ENCODE data around the gene TP53. TPM values are rescaled to one million over a fixed set of nuclear protein-coding genes. Genes with fewer than 3 reads are reported as not detected.

TP53 gene
- polyA plus RNA-seq, 1 donor = 76.3 TPM

DNA sequence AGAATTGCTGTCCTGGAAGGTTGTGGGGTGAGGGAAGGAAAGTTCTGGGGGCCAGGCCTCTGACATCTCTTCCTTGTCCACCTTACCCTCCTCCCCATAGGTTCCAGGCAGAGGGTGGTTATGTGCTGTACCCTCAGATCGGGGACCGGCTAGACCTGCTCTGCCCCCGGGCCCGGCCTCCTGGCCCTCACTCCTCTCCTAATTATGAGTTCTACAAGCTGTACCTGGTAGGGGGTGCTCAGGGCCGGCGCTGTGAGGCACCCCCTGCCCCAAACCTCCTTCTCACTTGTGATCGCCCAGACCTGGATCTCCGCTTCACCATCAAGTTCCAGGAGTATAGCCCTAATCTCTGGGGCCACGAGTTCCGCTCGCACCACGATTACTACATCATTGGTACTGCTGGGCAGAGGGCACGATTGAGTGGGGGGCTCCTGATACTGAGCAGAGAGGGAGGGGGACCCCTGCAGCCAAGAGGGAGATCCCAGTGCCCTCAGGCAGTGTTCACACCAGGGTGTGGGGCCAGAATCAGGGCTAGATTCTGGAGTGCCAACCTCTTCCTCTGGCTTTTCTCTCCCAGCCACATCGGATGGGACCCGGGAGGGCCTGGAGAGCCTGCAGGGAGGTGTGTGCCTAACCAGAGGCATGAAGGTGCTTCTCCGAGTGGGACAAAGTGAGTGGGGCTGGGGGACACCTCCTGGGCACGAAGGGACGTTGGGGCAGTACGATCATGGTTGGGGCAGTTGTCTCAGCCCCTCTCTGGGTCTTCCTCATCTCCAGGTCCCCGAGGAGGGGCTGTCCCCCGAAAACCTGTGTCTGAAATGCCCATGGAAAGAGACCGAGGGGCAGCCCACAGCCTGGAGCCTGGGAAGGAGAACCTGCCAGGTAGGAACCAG lies 20.8 kb upstream of the TP53 start:
- DNase-seq = no peak

DNA sequence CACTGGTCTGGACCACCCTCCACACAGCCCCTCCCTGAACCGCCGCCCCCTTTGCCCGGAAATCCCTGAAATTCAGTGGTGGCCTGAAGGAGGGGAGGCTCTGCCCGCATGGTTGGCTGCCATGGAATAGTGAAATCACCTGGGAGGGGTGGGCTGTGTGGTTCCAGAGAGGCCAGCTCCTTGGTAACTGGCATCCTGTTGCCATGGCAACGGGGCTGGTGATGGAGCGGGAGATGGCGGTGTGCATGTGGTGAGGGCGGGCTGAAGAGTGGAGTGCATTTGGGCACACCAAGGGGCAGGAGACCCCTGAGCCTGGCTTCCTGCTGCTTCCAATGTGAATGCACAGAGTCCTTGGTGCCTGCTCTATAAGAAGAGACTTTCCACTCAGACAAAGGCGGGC lies 20.2 kb upstream of the TP53 start:
- DNase-seq = no peak

DNA sequence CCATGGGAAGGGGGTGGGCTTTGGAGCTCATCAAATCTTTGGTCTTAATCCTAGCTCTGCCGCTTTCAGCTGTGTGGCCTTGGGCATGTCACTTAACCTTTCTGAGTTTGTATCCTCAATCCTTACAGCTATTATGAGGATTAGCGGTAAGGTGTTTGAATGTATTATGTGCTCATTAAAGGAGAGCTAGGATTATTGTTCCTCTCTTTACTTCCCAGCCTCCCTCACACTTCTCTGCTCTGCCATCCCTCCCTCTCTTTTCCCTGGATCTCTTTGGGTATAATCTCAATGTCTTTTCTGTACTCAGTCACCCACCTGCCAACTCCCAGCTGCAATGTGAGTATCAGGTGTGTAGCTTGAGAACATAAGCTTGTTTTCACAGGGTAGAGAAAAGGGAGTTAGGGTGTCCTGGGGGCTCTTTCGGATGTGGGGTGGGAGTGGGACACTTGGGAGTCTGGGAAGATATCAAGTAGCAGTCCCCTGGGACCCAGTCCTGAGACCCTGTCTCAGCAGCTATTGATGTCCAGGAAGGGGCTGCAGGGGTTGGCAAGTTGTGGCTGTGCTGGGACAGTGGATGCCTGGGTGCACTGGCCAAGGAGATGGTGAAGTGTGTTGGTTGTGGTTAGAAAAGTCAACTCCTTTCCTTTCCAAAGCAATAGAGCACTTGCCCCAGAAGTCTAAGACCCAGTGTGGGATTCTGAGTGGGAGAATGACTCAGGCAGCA lies 19.5 kb upstream of the TP53 start:
- no peak for DNase-seq

- DNase-seq = peak; percentile 18
Observed at GRCh38 chr17:7705269-7706255, 18.3 kb upstream of the TP53 start.

DNA sequence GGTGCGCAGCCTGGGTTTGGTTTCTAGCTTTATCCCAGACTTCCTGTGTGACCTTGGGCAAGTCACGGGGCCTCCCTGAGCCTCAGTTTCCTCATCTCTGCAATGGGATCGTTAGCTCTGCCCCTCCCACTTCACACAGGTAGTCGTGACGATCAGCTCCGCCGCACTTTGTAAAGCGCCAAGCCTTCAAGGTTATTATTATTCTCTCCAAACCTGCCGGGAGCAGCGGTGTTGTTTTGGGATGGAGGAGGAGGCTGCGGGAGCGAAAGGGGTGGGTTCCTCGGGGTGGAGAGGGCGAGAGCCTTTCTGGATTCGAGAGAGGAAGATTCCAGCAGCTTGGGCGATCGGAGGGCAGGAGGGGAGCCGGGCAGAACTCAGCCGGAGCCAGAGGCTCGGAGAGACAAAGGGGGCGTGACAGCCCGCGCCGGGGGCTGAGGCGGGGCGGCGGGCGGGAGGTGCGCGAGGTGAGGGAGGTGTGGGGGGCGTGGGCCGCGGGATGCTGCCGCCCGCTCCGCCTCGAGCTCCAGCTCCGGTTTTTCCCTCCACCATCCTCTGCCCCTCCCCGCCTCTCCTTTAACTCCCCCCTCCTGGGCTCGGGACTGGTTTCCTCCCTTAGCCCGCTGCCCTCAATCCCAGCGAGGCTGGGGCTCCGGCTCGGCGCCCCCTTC lies 17.4 kb upstream of the TP53 start, which contains the start of gene EFNB3:
EFNB3 (plus strand) TSS at position 602 of the 668 bp plus-strand sequence. CDS start 397 bp downstream, outside the sequence.
- DNase-seq = peak; percentile 70

DNA sequence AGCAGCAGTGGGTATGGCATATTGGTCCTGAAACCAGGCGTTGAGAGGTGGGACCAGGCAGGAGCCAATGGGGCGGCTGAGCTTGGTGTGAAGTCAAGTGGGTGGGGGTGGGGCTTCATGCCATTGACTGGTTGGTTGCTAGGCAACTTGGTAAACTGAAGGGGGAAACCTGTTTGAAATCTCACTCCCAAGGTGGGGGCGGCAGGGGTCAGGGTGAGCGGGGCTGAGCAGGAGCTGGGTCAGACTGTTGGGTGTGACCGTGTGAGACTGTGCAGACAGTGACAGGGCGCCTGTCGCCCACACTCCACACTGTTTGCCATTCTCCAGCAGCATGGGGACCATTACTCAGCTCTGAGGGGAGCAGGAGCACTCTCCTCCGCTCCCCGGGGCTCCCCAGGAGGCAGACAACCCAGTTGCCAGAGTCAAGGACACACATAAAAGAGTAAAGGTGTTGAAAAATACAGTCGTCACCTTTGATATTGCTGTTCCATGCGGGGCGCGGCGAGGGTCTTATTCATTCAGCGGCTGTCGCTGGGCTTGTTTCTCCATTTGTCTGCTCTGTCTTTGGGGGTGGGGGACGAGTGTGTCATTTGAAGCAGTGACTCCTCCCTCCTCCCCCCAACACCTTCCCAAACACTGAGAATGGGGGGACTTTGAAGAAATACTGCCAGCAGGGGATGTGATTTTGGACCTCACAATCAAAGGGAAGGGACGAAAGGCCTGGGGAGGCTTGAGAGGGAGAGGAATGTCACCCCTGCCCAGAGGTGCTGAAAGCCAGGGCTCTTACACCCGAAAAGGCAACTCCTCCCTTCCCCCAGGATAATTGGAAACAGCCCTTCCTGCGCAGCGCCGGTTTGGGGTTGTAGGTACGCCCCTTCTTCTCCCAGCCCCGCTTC lies 16.5 kb upstream of the TP53 start:
- DNase-seq = peak; percentile 89

DNA sequence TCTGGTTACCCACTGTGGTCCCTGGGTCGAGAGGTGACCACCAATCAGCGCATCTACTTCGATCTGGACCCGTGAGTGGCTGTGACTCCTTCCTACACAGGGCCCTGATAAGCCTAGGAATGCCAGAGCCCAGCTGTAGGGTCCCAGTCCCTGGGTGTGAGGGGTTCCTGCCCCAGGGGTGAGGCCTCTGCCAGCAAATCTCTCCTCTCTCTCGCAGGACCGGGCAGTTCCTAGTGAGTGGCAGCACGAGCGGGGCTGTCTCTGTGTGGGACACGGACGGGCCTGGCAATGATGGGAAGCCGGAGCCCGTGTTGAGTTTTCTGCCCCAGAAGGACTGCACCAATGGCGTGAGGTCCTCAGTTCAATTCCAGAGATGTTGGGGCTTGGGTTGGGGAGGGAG lies 15.5 kb upstream of the TP53 start:
- no peak for DNase-seq

- DNase-seq = no peak
Observed at GRCh38 chr17:7701681-7702080, 14.4 kb upstream of the TP53 start.

DNA sequence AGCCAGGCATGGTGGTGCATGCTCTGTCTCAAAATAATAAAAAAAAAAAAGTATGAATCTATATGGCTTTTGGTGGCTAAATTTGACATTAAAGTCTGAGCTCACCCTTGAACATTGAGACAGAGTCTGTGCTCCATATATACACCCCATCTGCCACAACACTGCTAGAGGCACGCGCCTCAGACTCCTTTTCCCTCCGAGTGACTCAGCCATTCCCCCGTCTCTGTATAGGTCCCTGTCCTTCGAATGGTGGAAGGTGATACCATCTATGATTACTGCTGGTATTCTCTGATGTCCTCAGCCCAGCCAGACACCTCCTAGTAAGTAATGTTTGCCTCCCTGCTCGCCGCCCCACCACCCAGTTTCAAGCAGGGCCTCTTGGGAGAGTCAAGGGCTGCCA lies 13.2 kb upstream of the TP53 start:
- no peak for DNase-seq

DNA sequence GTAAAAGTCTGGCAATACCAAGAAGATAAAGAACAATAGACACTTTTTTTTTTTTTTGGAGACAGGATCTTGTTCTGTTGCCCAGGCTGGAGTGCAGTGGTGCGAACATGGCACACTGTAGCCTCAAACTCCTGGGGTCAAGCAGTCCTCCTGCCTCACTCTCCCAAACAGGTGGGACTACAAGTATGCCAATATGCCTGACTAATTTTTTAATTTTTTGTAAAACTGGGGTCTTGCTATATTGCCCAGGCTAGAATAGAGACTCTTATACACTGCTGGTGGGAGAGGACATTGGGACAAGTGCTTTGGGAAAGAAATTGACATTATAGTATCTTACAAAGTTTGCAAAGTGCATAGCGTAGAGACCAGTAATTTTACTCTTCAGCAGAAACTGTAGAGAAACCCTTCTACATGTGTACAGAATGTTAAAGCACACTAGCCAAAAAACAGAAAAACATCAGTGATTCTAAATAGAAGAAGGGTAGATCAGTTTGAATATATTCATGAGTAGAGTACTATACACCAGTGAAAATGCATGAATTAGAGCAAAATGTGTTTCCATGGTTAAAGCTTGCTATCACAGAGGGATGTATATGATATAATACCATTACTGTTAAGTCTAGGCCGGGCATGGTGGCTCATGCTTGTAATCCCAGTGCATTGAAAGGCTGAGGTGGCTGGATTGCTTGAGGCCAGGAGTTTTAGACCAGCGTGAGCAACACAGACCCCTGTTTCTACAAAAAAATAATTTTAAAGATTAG lies 10.7 kb upstream of the TP53 start:
- no peak for DNase-seq

DNA sequence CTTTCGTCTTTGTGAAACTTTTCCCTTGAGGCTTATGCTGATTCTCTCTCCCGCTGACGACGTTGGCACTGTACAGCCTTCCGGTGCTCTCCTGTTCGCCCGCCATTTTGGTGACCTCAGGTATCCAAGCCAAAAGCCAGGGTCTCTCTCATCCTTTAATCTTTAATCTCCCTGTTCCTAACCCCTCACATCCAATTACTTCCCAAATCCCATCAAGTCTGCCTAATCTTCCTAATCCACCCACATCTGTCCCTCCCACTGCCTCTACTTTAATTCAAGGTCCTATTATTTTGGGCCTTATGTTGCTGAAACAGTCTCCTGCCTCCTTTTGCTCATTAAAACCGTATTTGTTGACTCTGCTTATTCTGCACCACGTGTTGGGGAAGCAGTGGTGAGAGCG lies 8.3 kb upstream of the TP53 start:
- no peak for DNase-seq

- DNase-seq = no peak
Observed at GRCh38 chr17:7688808-7689316, 1.6 kb upstream of the TP53 start.

DNA sequence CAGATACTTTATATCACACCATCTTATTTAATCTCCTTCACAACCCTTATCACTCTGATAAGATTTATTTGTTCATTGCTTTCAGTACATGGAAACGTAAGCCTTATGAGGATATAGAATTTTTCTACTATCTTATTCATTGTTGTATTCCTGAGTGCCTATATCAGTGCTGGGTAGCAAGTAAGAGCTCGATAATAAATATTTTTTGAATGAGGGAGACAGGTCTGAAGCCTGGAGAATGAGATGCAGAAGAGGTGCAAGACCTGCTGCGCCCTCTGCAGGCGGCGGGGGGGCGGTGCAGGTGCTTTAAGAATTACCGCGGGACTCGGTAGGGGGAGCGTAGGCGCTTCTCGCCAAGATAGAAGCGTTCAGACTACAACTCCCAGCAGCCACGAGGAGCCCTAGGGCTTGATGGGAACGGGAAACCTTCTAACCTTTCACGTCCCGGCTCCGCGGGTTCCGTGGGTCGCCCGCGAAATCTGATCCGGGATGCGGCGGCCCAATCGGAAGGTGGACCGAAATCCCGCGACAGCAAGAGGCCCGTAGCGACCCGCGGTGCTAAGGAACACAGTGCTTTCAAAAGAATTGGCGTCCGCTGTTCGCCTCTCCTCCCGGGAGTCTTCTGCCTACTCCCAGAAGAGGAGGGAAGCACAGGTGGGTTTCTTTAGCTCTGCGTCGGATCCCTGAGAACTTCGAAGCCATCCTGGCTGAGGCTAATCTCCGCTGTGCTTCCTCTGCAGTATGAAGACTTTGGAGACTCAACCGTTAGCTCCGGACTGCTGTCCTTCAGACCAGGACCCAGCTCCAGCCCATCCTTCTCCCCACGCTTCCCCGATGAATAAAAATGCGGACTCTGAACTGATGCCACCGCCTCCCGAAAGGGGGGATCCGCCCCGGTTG lies 868 bp upstream of the TP53 start, which contains the start of gene WRAP53:
WRAP53 (plus strand) TSS at position 570 of the 900 bp plus-strand sequence; CDS start at position 742, 172 bp downstream.
- DNase-seq = peak; percentile 99

GRCh38 chr17:7686222-7687071 lies 843 bp downstream of the TP53 start:
- DNase-seq = no peak

GRCh38 chr17:7685533-7686221 lies 1.6 kb downstream of the TP53 start:
- peak; percentile 95 for DNase-seq

GRCh38 chr17:7684851-7685532 lies 2.3 kb downstream of the TP53 start:
- DNase-seq = no peak

Data from left kidney (tissue), 2 donors.